GM19452 (cell line): ENCODE measurements around the gene B3GAT2.

Experiments
- ATAC-seq: cut with Tn5 transposase; IDR thresholded peaks from one replicate; pipeline ENCODE4 v1.9.1; 2021; ENCODE audit not compliant: unreplicated experiment

B3GAT2 gene

DNA sequence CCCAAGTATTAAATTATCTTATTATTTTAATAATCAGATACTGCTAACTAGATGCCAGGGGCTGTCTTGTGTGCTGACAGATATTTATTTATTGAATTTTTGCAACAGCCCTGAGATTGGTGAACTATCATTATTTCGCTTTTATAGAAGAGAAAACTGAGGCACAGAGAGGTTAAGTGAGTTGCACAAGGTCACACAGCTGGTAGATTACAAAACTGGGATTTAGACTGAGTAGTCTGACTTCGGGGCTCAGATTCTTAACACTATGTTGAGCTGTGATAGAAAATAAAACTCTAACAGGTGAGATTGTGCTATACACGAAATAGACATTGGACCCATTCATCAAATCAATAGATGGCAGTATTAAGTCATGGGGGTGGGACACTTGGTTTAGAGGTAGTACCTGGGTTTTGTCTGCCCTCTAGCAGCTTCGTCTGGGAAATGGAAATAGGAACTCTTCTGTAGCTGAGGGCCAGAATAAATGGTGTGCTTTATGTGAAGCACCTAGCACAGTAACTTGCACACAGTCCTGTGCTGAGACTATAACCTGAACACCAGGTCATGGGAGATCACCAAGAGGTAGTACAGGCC is 113.4 kb downstream of the B3GAT2 start:
- ATAC-seq = no peak

DNA sequence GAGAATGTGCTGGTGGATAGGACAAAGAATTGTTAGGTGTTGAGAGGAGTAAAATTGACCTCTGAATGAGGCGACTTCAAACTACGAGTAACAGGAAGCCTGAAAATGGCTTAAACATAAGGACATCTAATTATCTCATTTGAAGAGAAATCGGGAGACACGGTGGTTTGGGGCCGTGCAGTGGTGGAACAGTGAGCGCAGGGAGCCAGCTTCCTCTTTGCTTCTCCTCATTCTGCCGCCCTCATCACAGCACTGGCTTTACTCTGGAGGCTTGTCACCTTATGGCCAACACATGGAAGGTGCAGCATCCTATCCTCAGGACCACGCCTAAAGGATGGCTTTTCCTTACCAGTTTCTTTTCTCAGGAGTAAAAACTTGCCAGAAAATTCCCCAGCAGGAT is 114.3 kb downstream of the B3GAT2 start:
- ATAC-seq = no peak

DNA sequence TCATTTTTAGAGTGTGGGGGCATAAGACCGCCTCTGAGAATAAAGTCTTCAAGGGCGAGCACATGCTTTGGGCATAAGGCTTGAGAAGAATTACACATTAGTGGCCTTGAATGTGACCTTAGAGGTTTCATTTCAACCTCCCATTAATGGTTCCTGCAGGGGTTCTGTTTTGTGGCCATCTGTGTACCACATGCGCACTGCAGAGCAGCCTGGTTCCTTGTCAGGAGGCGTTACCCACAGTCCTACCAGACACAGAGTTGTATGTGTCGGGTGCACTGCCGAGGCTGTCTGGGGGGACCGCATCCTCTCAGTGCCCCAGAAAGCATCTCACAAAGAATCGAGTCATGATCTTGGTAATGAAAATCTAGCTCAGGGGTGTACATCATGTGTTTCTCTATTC is 115.7 kb downstream of the B3GAT2 start:
- ATAC-seq = no peak

DNA sequence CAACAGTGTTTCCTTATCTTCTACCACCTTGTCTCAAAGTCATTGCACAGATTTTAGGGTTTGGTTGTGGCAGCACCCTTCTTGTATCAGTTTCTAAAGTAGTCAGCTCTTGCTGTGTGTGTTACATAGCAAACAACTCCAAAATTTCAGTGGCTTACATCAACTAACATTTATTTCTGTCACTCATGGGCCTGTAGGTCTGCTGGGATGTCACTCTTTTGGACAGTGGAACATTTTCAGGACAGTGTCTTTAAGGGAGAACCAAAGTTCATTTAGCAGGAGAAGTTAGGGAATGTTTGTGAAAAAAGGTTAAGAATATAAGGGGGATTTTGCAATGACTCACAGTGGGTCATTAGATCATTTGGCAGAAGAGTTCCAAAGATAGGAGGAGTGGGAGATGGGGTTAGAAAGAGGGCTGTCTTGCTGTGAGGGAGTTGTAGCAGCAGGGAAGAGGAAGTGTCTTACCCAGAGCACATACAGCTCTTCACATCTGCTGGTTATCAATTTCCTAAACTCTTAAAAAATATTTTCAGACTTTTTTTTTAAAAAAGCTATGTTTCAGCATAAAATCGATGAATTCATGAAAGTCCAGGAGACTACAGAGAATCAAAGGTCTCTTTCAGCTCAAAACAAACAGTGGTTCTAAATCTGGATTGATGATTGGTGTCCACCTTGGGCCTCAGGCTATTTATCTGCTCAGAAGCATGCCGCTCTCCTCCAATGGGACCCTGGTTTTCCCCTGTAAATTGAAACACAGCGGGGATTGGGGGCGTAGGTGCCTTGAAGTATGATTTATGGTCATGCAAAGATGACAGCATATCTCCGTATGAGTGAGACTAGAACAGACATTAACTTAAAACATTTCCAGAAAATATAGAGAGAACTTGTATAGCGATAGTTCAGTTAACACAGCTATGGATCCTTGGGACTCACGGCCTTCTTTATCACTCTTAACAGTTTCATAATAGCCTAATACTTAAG is 117.3 kb downstream of the B3GAT2 start:
- no peak for ATAC-seq

DNA sequence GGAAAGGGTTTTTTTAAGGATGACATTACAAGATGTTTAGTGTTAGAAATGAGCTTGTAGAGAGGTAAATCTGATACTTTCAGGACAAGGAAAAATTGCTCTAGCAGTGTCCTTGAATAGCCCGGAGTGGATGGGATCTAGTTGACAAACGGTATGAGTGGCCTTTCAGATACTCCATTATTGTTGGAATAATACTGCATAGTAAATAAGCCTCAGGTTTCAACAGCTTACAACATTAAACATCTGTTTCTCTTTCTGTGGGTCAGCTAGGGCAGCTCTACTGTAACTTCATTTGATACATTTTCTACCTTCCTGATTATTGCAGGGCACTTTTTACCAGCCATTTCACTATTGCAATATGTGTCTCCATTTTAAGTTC is 118.0 kb downstream of the B3GAT2 start:
- no peak for ATAC-seq

DNA sequence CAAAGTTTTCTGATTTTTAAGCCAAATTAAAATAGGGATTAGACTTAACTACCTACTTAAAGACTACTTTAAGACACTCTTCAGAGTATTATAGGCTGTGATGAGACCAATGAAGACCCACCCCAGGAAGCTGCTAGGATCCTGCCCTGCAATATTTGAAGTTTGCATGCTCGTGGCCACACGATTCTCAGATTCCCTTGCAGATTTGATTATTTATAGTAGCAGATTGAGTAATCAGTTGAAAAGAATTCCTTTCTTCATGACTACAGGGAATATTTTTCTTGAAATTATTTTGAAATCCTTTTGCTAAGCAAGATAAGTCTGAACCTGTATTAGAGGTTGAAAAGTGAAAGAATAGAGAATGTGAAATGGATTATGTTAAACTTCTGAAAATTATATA is 122.3 kb downstream of the B3GAT2 start:
- ATAC-seq = no peak

DNA sequence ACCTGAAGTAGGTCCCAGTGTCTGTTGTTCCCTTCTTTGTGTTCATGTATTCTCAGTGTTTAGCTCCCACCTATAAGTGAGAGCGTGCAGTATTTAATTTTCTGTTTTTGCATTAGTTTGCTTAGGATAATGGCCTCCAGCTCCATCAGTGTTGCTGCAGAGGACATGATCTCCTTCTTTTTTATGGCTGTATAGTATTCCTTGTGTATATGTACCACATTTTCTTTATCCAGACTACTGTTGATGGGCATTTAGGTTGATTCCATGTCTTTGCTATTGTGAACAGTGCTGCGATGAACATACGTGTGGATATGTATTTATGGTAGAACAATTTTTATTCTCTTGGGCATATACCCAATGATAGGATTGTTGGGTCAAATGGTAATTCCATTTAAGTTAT is 125.4 kb downstream of the B3GAT2 start:
- ATAC-seq = no peak

DNA sequence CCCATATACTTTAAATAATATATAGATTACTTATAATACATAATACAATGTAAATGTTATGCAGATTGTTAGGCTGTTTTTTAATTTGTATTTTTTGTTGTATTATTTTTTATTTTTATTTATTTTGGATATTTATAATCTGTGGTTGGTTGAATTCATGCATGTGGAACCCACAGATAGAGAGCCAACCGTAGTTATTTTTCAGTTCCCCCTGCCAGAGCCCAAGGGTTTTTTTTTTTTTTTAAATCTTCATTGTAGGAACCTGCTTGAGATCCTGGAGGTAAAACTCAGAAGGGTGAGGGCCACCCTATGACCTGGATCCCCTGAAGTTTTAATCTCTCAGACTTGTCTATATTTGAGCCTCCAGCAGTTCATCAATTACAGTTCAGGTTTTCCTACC is 133.2 kb downstream of the B3GAT2 start:
- ATAC-seq = no peak

DNA sequence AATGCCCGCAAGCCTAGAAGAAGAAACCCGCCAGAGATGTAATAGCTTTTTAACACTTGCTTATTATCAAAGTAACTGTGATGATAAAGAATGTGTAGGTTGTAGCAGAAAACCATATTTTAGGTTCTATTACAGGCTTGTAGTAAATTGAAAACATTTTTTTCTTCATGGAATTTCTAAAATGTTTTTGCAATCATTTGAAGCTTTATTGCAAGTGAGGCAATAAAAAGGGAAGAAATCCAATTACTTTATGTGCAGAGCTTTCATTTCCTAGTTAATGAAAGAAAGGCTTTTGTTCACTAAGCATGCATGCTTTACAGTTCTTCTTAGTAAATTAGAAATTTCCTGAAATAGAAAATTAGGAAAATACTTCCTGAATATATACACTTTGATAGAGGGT is 135.1 kb downstream of the B3GAT2 start:
- no peak for ATAC-seq

DNA sequence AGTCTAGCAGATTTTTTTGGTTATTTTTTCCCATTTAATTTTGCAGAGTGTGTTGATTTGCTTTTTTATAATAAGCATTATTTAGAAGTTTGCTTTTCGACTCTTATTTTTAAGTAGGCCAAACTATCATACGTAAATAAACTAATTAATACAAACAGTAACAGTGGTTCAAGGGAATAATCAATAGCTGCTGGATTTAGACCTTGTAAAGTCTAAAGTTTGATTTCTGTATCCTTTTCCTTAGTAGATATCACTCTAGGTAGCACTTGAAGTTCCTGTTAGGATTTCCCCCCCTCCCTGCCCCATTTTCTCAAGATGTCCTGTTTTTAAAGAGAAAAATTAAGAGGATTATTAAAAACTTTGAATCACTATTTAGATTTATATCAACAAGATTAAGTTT is 136.1 kb downstream of the B3GAT2 start:
- no peak for ATAC-seq

DNA sequence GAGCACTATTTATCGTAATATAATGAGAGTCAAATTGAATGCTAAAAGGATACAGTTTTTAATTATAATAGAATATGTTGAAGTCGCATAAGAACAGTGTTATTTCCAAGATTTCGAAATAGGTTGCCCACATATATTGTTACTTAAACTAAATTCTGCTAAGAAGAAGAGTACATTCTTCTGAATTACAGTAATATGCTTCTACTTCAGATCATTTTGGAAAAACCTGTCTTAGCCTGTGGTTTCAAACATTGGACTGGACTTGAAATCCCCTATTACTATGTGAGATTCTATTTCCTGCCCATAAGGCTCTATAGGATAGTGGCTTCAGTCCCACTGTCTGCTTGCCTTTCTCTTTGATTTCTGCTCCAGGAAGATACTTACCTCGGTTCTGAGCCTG is 137.2 kb downstream of the B3GAT2 start:
- ATAC-seq = no peak

DNA sequence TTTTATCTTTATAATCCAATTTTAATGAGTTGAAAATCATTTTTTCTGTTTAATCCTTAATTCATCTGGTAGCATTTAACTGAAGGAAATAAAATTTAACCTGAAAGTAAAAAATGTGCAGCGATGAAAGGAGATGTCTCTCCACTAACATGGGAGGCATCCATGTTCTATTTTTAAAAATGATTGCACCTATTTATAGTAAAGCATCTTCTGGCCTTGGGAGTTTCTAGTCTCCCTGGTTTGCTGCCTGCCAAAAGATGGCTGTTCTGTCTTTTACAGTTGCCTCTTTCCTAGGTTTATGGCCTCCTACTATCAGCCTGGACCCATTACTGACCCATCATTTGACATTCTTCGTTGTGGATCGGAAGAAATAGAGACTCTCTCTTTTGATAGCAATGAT is 143.0 kb downstream of the B3GAT2 start:
- ATAC-seq = no peak

DNA sequence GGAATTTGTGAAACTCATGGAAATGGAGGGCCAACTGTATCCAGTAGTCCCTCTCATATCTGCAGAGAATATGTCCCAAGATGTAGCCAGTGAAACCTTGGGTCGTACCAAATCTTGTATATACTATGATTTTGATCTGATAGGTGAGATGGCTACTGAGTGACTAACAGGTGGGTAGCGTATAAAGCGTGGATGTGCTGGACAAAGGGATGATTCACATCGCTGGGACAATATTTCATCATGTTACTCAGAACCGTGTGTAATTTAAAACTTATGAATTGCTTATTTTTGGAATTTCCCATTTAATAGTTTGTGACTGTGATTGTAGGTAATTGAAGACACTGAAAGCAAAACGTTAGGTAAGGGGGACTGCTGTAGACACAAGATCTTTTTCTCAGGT is 145.1 kb downstream of the B3GAT2 start:
- ATAC-seq = no peak
